Calu3 (cell line): ENCODE results near the gene KIAA1549. TPM values are rescaled to one million over a fixed set of nuclear protein-coding genes. Genes with fewer than 3 reads are reported as not detected.

ENCODE experiments used
- BruUV-seq: library from RNA; stranded (reverse); fragments of 400-500 nt; replicated peaks from 2 replicates; lab custom pipeline; 2021; lab: Mats Ljungman, UMichigan
- CTCF ChIA-PET: fragments of 300-600 bp; sonication (Branson Sonifier 250); formaldehyde crosslinking; loops from one replicate; lab custom pipeline; 2022; ENCODE audit warnings: antibody characterized with exemption; lab: Charles Lee
- DNase-seq: peaks from one replicate; pipeline ENCODE4 v3.0.0; 2022
- H3K27ac Mint-ChIP-seq: one replicate; pipeline ENCODE4 v1.8.0; 2022; ENCODE audit warnings: mixed read lengths; ENCODE audit not compliant: unreplicated experiment
- H3K27me3 Mint-ChIP-seq: one replicate; pipeline ENCODE4 v1.8.0; 2022; ENCODE audit warnings: mixed read lengths; ENCODE audit not compliant: unreplicated experiment
- H3K36me3 Mint-ChIP-seq: one replicate; pipeline ENCODE4 v1.8.0; 2022; ENCODE audit warnings: mild to moderate bottlenecking, moderate library complexity, mixed read lengths; ENCODE audit not compliant: insufficient read depth, unreplicated experiment
- H3K4me1 Mint-ChIP-seq: one replicate; pipeline ENCODE4 v1.8.0; 2022; ENCODE audit warnings: mild to moderate bottlenecking, low read depth, mixed read lengths; ENCODE audit not compliant: unreplicated experiment
- H3K4me3 Mint-ChIP-seq: one replicate; pipeline ENCODE4 v1.8.0; 2022; ENCODE audit warnings: mild to moderate bottlenecking, low read depth, moderate library complexity, mixed read lengths; ENCODE audit not compliant: unreplicated experiment
- H3K9me3 Mint-ChIP-seq: one replicate; pipeline ENCODE4 v1.8.0; 2022; ENCODE audit warnings: low read depth, mixed read lengths; ENCODE audit not compliant: unreplicated experiment
- intact Hi-C: fragments of 100-400 bp; cut with micrococcal nuclease; formaldehyde crosslinking; loops from one replicate; pipeline ENCODE4 v1.10.0; 2022; ENCODE audit not compliant: unreplicated experiment
- total RNA-seq: library from RNA; stranded (reverse); gene quantifications from 2 replicates; pipeline ENCODE4 v1.2.3, GENCODE V29; 2022
- TF ChIP-seq, protein P1 (sequence below): fragments of 200-600 bp; IDR thresholded peaks from one replicate; pipeline ENCODE4 v1.8.0; 2022; ENCODE audit warnings: antibody characterized with exemption; ENCODE audit not compliant: unreplicated experiment

Gene KIAA1549
- total RNA-seq, 1 experiment from 2014 or later, result 10.4 TPM

DNA sequence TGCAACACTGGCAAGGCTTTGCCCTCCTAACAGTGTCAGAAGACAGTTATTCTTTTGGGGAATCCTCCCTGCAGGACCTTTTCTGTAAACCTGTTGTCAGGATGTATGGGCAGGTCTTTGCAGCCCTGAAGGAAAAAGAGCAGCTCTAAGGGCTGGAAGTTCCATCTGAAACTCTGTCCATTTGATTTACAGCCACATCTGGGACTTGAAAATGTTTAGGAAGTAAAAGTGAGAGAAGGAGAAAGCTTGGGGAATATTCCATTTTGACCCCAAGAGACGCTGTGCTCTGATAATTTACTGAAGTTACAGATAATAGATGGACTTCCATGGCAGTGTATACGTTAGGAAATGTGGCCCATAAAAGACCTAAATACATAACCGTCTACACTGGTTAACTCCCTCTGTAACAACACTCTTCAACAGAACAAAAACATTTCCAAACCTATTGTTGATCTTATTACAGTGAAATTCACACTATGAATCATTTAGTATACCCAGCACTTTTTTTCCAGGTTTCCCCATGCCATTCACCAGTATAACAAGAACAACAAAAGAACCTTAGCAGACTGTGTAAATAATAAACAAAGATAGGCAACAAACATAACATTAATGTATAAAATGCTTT lies 89.1 kb downstream of the KIAA1549 start:
- BruUV-seq, result no TSS peak
- H3K27me3 Mint-ChIP-seq, result no peaks in the 10 kb centered on the region
- no peak for DNase-seq
- no peak overlapping the region for H3K27ac Mint-ChIP-seq
- H3K36me3 Mint-ChIP-seq, result no peaks in the 10 kb centered on the region
- intact Hi-C loops, result no loop called here
- no peak overlapping the region for H3K4me3 Mint-ChIP-seq
- CTCF ChIA-PET, result no interaction called here
- peaks cover 43% of the 10 kb centered on the region for H3K4me1 Mint-ChIP-seq
- TF ChIP-seq, protein P1, sequence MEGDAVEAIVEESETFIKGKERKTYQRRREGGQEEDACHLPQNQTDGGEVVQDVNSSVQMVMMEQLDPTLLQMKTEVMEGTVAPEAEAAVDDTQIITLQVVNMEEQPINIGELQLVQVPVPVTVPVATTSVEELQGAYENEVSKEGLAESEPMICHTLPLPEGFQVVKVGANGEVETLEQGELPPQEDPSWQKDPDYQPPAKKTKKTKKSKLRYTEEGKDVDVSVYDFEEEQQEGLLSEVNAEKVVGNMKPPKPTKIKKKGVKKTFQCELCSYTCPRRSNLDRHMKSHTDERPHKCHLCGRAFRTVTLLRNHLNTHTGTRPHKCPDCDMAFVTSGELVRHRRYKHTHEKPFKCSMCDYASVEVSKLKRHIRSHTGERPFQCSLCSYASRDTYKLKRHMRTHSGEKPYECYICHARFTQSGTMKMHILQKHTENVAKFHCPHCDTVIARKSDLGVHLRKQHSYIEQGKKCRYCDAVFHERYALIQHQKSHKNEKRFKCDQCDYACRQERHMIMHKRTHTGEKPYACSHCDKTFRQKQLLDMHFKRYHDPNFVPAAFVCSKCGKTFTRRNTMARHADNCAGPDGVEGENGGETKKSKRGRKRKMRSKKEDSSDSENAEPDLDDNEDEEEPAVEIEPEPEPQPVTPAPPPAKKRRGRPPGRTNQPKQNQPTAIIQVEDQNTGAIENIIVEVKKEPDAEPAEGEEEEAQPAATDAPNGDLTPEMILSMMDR, result no peak
- no peaks in the 10 kb centered on the region for H3K9me3 Mint-ChIP-seq

DNA sequence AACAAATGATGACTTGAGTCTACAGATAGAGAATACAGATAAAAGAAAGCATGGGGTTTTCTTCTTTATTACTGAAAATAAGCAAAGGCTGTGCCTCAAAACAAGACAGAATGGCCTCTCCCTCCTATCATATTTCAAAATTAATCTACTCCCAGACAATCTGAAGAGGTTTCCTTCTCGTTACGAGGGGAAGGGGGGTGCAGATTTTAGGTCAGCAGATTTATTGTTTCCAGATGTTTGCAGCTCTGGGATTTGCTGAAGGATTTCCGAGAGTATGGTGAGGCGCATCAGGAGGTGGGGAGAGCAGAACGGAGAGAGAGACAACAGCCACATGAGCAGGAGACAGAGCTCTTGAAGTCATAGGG lies 89.8 kb downstream of the KIAA1549 start:
- H3K36me3 Mint-ChIP-seq, result no peaks in the 10 kb centered on the region
- CTCF ChIA-PET, result no interaction called here
- no peaks in the 10 kb centered on the region for H3K27me3 Mint-ChIP-seq
- H3K9me3 Mint-ChIP-seq, result no peaks in the 10 kb centered on the region
- BruUV-seq, result no TSS peak
- DNase-seq, result no peak
- intact Hi-C loops, result no loop called here
- peak overlapping the region; percentile 46 for H3K4me3 Mint-ChIP-seq
- H3K27ac Mint-ChIP-seq, result peak overlapping the region; percentile 25
- peaks cover 43% of the 10 kb centered on the region for H3K4me1 Mint-ChIP-seq
- TF ChIP-seq, protein P1, result no peak

DNA sequence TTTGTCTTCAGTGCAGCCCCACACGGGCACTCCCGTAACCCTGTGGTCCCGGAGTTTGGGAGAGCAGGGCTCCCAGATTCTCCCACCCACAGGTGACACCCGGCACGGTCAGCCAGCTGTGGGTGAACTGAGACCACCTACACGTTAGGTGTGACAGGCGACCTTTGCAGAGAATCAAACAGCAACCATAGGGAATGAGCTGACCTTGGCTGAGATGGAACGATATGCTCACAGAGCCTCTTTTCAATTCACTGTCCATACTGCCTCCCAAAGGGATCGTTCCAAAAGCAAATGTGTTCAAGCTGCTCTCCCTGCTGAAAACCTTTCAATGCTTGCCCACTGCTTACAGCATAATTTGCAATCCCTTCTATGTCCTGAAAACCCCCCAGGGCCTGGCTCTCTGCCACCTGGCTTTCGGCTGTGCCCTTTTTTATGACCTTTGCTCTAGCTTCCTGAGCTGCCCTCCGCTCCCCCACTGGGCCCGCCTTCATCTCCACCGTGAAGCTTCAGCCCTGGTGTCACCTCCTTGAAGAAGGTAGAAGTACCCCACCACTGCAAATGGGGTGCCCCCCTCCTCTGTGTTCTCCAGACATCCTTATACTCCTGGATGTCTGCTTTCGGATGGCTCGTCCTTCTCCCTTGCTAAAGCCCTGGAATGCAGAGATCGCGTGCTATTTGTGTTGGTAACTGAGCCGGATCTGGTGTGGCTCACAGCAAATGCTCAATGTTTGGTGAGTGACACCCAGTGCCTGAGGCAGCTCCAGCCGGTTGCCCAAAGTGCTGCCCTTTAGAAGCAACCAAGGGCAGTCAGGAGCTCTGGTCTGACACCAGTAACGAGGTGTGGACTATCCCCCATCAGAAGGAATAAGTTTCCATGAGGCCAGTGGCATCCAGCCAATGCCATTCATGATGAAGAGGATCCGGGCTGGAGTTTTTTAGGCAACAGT lies 90.4 kb downstream of the KIAA1549 start:
- H3K36me3 Mint-ChIP-seq, result no peaks in the 10 kb centered on the region
- peak; percentile 63 for DNase-seq
- BruUV-seq, result no TSS peak
- peaks cover 36% of the 10 kb centered on the region for H3K4me1 Mint-ChIP-seq
- CTCF ChIA-PET, result no interaction called here
- H3K27me3 Mint-ChIP-seq, result no peaks in the 10 kb centered on the region
- TF ChIP-seq, protein P1, result no peak
- H3K4me3 Mint-ChIP-seq, result peak overlapping the region; percentile 46
- intact Hi-C loops, result no loop called here
- no peaks in the 10 kb centered on the region for H3K9me3 Mint-ChIP-seq
- peak overlapping the region; percentile 25 for H3K27ac Mint-ChIP-seq

DNA sequence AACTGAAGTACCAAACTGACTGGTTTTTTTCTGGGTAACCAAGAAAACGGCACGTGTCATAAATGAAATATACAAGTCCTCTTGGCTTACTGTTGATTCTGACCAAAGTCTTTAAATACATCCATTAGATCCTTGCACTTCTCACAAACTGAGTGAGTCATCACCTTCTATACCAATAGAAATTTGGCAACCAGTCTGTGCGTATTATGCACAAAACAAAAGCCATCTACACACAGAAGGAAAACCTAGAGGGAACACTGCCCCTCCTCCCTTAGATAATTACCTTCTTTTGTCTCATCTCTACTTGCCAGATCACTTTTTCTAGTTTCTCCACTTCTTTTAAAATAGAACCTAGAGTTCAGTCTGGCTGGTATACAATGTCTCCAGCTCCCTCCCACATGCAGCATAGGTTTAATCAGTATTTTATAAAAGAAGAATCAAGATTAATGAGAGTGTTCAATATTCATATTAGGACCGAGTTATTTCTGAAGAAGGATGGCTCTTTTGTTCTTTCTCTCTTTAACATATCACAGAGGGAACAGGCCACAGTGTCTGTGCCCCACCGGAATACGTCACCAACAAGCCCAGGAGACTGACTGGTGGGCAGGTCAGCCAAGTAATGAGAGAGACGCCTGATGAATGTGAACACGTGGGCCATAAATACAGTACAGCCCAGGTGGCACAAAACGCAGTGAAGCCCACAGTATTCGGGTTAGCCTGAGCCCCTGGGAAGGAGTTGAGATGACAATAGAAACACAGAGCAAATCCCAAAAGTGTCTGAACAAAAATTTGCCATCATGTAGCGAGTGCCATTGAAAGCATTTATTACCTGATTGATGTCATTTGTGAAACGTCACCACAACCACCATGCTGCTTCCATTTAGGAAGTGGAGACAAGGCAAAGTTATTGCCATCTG lies 91.3 kb downstream of the KIAA1549 start:
- Mint-ChIP-seq H3K4me1 (peaks cover 31% of the 10 kb centered on the region), H3K4me3 (no peak overlapping the region), H3K9me3 (no peaks in the 10 kb centered on the region), H3K27ac (peak overlapping the region; percentile 25), H3K27me3 (no peaks in the 10 kb centered on the region), H3K36me3 (no peaks in the 10 kb centered on the region)
- no TSS peak for BruUV-seq
- TF ChIP-seq, protein P1, result no peak
- CTCF ChIA-PET, result no interaction called here
- no peak for DNase-seq
- intact Hi-C loops, result loop anchor here (10.0 kb wide), 1 partner anchor 185 kb away; no protein-coding TSS in a partner anchor
